HEK293 (cell line): ENCODE measurements around the gene SLC38A4.

ENCODE experiments used
- CTCF ChIA-PET: fragments of 350-600 bp; formaldehyde crosslinking; extraction: SDS; loops from one replicate; lab custom pipeline; 2021; ENCODE audit warnings: antibody characterized with exemption; lab: Yijun Ruan, JAX
- POLR2A ChIA-PET: fragments of 300-600 bp; formaldehyde crosslinking; extraction: SDS; loops from one replicate; lab custom pipeline; 2020; ENCODE audit warnings: antibody characterized with exemption, inconsistent platforms; lab: Yijun Ruan, JAX
- H3K27ac ChIP-seq: fragments of 200-500 bp; sonication (Bioruptor generic); 2 replicates; pipeline ENCODE4 v1.5.1; 2014; ENCODE audit warnings: low read depth, low read length, control low read depth, inconsistent platforms; ENCODE audit errors: extremely low read depth
- H3K36me3 ChIP-seq, 2 experiments: fragments of 200-500 bp in 1 of 2; sonication (Bioruptor generic) in 1 of 2; 1 replicate in 1 of 2; 2 replicates in 1 of 2; pipeline ENCODE4 v1.5.1; 2014 to 2017; ENCODE audit warnings: inconsistent platforms in 2 of 2, low read length in 2 of 2; ENCODE audit not compliant: control insufficient read depth in 2 of 2, insufficient read depth in 1 of 2
- H3K4me1 ChIP-seq: fragments of 200-500 bp; sonication (Bioruptor generic); 2 replicates; pipeline ENCODE4 v1.5.1; 2014; ENCODE audit warnings: mild to moderate bottlenecking, low read length, inconsistent platforms; ENCODE audit not compliant: control insufficient read depth, insufficient read depth
- H3K4me3 ChIP-seq: 2 replicates; pipeline ENCODE4 v1.5.1; 2011; ENCODE audit warnings: low read depth, mild to moderate bottlenecking, control low read depth, low read length, moderate library complexity
- H3K9me3 ChIP-seq: fragments of 200-500 bp; sonication (Bioruptor generic); 2 replicates; pipeline ENCODE4 v1.5.1; 2014; ENCODE audit warnings: low read depth, low read length, inconsistent platforms; ENCODE audit not compliant: control insufficient read depth, insufficient read depth
- GLI4 ChIP-seq: fragments of 450-650 bp; formaldehyde crosslinking; IDR thresholded peaks from 2 replicates; pipeline ENCODE4 v1.5.1; 2016; ENCODE audit warnings: missing biosample characterization, missing genetic modification characterization
- KLF8 ChIP-seq: fragments of 450-650 bp; formaldehyde crosslinking; IDR thresholded peaks from 2 replicates; pipeline ENCODE4 v1.5.1; 2016; ENCODE audit warnings: missing biosample characterization, missing genetic modification characterization
- MYNN ChIP-seq: fragments of 450-650 bp; formaldehyde crosslinking; IDR thresholded peaks from 2 replicates; pipeline ENCODE4 v1.5.1; 2016; ENCODE audit warnings: missing biosample characterization, missing genetic modification characterization, borderline replicate concordance
- SALL2 ChIP-seq: fragments of 450-650 bp; formaldehyde crosslinking; IDR thresholded peaks from 2 replicates; pipeline ENCODE4 v1.5.0; 2017; ENCODE audit warnings: missing biosample characterization, mild to moderate bottlenecking, missing genetic modification characterization, borderline replicate concordance
- SCRT1 ChIP-seq: fragments of 450-650 bp; formaldehyde crosslinking; IDR thresholded peaks from 2 replicates; pipeline ENCODE4 v1.5.1; 2016; ENCODE audit warnings: missing biosample characterization, missing genetic modification characterization, borderline replicate concordance
- SCRT2 ChIP-seq: fragments of 450-650 bp; formaldehyde crosslinking; IDR thresholded peaks from 2 replicates; pipeline ENCODE4 v1.5.1; 2016; ENCODE audit warnings: missing biosample characterization, missing genetic modification characterization
- TCF7L2 ChIP-seq: IDR thresholded peaks from 2 replicates; pipeline ENCODE4 v1.6.1; 2011; ENCODE audit warnings: low read depth, mild to moderate bottlenecking, inconsistent platforms, low read length, moderate library complexity, borderline replicate concordance
- TSHZ1 ChIP-seq: fragments of 450-650 bp; formaldehyde crosslinking; IDR thresholded peaks from 2 replicates; pipeline ENCODE4 v1.5.1; 2016; ENCODE audit warnings: missing biosample characterization, missing genetic modification characterization, borderline replicate concordance
- ZBTB21 ChIP-seq: fragments of 450-650 bp; formaldehyde crosslinking; IDR thresholded peaks from 2 replicates; pipeline ENCODE4 v1.5.1; 2017; ENCODE audit warnings: missing biosample characterization, missing genetic modification characterization
- ZNF112 ChIP-seq: fragments of 450-650 bp; formaldehyde crosslinking; IDR thresholded peaks from 2 replicates; pipeline ENCODE4 v1.5.0; 2017; ENCODE audit warnings: missing biosample characterization, missing genetic modification characterization
- ZNF133 ChIP-seq: fragments of 450-650 bp; formaldehyde crosslinking; IDR thresholded peaks from 2 replicates; pipeline ENCODE4 v1.5.1; 2016; ENCODE audit warnings: missing biosample characterization, missing genetic modification characterization
- ZNF274 ChIP-seq, 2 experiments: fragments of 200-500 bp in 1 of 2; fragments of 450-650 bp in 1 of 2; sonication (Bioruptor generic) in 1 of 2; formaldehyde crosslinking in 1 of 2; IDR thresholded peaks; 2 replicates each; pipeline versions ENCODE4 v1.5.1 to v1.6.1; 2014 to 2016; ENCODE audit warnings: borderline replicate concordance in 1 of 2, inconsistent platforms in 1 of 2, low read length in 1 of 2, missing biosample characterization in 1 of 2, missing genetic modification characterization in 1 of 2
- ZNF391 ChIP-seq: fragments of 450-650 bp; formaldehyde crosslinking; IDR thresholded peaks from 2 replicates; pipeline ENCODE4 v1.5.1; 2016; ENCODE audit warnings: low read depth, missing biosample characterization, missing genetic modification characterization, borderline replicate concordance
- ZNF416 ChIP-seq: fragments of 450-650 bp; formaldehyde crosslinking; IDR thresholded peaks from 2 replicates; pipeline ENCODE4 v1.5.1; 2016; ENCODE audit warnings: missing biosample characterization, missing genetic modification characterization
- ZNF473 ChIP-seq: fragments of 450-650 bp; formaldehyde crosslinking; IDR thresholded peaks from 2 replicates; pipeline ENCODE4 v1.5.1; 2017; ENCODE audit warnings: missing biosample characterization, missing genetic modification characterization
- ZNF488 ChIP-seq: fragments of 450-650 bp; formaldehyde crosslinking; IDR thresholded peaks from 2 replicates; pipeline ENCODE4 v1.5.1; 2016; ENCODE audit warnings: missing biosample characterization, missing genetic modification characterization
- ZNF558 ChIP-seq: fragments of 450-650 bp; formaldehyde crosslinking; IDR thresholded peaks from 2 replicates; pipeline ENCODE4 v1.5.1; 2016; ENCODE audit warnings: missing biosample characterization, missing genetic modification characterization
- ZNF621 ChIP-seq: fragments of 450-650 bp; formaldehyde crosslinking; IDR thresholded peaks from 2 replicates; pipeline ENCODE4 v1.5.1; 2017; ENCODE audit warnings: missing biosample characterization, missing genetic modification characterization
- ZNF701 ChIP-seq: fragments of 450-650 bp; formaldehyde crosslinking; IDR thresholded peaks from 2 replicates; pipeline ENCODE4 v1.5.1; 2016; ENCODE audit warnings: missing biosample characterization, missing genetic modification characterization
- ZNF837 ChIP-seq: fragments of 450-650 bp; formaldehyde crosslinking; IDR thresholded peaks from 2 replicates; pipeline ENCODE4 v1.5.1; 2016; ENCODE audit warnings: missing biosample characterization, missing genetic modification characterization
- ZSCAN4 ChIP-seq: fragments of 450-650 bp; formaldehyde crosslinking; IDR thresholded peaks from 2 replicates; pipeline ENCODE4 v1.5.1; 2017; ENCODE audit warnings: missing biosample characterization, missing genetic modification characterization
- TF ChIP-seq, protein P1 (sequence below): fragments of 450-650 bp; formaldehyde crosslinking; IDR thresholded peaks from 2 replicates; pipeline ENCODE4 v1.5.1; 2016; ENCODE audit warnings: missing biosample characterization, missing genetic modification characterization
- TF ChIP-seq, protein P2 (sequence below): fragments of 450-650 bp; formaldehyde crosslinking; IDR thresholded peaks from 2 replicates; pipeline ENCODE4 v1.5.1; 2016; ENCODE audit warnings: missing biosample characterization, missing genetic modification characterization

SLC38A4 gene

GRCh38 chr12:46792925-46793324 is 32.9 kb downstream of the SLC38A4 start:
- no peak overlapping the region for H3K27ac ChIP-seq
- no peaks in the 10 kb centered on the region for H3K9me3 ChIP-seq
- ChIA-PET POLR2A (no interaction called here), CTCF (no interaction called here)
- no peak for TF ChIP-seq ZSCAN4 (tag by site-specific recombination)
- no peak for TF ChIP-seq ZNF133
- TF ChIP-seq ZNF621 (tag by site-specific recombination) = no peak
- no peak for TF ChIP-seq ZNF701
- no peak for TF ChIP-seq MYNN
- TF ChIP-seq ZNF558 (tag by site-specific recombination) = no peak
- no peak for TF ChIP-seq ZNF274 (IDR thresholded peaks at IDR 0.05; ENCODE audit: low read length)
- no peak for TF ChIP-seq ZNF274 (tag by site-specific recombination; IDR thresholded peaks at IDR 0.05; ENCODE audit: borderline replicate concordance)
- no peak for TF ChIP-seq SCRT1
- H3K36me3 ChIP-seq = no peaks in the 10 kb centered on the region
- no peaks in the 10 kb centered on the region for H3K4me1 ChIP-seq
- H3K4me3 ChIP-seq = no peak overlapping the region

GRCh38 chr12:46790066-46790465 is 35.7 kb downstream of the SLC38A4 start:
- Histone ChIP-seq H3K36me3 (no peaks in the 10 kb centered on the region), H3K27ac (no peak overlapping the region), H3K4me1 (no peaks in the 10 kb centered on the region), H3K4me3 (no peak overlapping the region), H3K9me3 (no peaks in the 10 kb centered on the region)
- ChIA-PET CTCF (no interaction called here), POLR2A (no interaction called here)
- TF ChIP-seq SALL2 (tag by site-specific recombination) = no peak
- TF ChIP-seq ZNF473 (tag by site-specific recombination) = no peak
- no peak for TF ChIP-seq ZNF837 (tag by site-specific recombination)
- no peak for TF ChIP-seq SCRT2 (tag by site-specific recombination)
- no peak for TF ChIP-seq ZNF416 (tag by site-specific recombination)
- TF ChIP-seq, protein P1, sequence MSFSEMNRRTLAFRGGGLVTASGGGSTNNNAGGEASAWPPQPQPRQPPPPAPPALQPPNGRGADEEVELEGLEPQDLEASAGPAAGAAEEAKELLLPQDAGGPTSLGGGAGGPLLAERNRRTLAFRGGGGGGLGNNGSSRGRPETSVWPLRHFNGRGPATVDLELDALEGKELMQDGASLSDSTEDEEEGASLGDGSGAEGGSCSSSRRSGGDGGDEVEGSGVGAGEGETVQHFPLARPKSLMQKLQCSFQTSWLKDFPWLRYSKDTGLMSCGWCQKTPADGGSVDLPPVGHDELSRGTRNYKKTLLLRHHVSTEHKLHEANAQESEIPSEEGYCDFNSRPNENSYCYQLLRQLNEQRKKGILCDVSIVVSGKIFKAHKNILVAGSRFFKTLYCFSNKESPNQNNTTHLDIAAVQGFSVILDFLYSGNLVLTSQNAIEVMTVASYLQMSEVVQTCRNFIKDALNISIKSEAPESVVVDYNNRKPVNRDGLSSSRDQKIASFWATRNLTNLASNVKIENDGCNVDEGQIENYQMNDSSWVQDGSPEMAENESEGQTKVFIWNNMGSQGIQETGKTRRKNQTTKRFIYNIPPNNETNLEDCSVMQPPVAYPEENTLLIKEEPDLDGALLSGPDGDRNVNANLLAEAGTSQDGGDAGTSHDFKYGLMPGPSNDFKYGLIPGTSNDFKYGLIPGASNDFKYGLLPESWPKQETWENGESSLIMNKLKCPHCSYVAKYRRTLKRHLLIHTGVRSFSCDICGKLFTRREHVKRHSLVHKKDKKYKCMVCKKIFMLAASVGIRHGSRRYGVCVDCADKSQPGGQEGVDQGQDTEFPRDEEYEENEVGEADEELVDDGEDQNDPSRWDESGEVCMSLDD = no peak
- TF ChIP-seq GLI4 (tag by site-specific recombination) = no peak
- TF ChIP-seq ZBTB21 (tag by site-specific recombination) = no peak
- no peak for TF ChIP-seq TSHZ1 (tag by site-specific recombination)
- no peak for TF ChIP-seq ZNF112 (tag by site-specific recombination)
- TF ChIP-seq ZSCAN4 (tag by site-specific recombination) = no peak
- no peak for TF ChIP-seq KLF8 (tag by site-specific recombination)
- TF ChIP-seq ZNF488 (tag by site-specific recombination) = no peak
- TF ChIP-seq, protein P2, sequence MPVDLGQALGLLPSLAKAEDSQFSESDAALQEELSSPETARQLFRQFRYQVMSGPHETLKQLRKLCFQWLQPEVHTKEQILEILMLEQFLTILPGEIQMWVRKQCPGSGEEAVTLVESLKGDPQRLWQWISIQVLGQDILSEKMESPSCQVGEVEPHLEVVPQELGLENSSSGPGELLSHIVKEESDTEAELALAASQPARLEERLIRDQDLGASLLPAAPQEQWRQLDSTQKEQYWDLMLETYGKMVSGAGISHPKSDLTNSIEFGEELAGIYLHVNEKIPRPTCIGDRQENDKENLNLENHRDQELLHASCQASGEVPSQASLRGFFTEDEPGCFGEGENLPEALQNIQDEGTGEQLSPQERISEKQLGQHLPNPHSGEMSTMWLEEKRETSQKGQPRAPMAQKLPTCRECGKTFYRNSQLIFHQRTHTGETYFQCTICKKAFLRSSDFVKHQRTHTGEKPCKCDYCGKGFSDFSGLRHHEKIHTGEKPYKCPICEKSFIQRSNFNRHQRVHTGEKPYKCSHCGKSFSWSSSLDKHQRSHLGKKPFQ (tag by site-specific recombination) = no peak
- no peak for TF ChIP-seq TCF7L2
- TF ChIP-seq ZNF391 (tag by site-specific recombination) = no peak
